GM19240 (cell line): ENCODE data around the gene ASB11.
"Not testable (repeated sequence)": the region's sequence is repeated elsewhere in the genome, so short reads cannot be mapped to it uniquely, and the experiment has no call there.

Experiments
- DNase-seq: peaks from one replicate; pipeline ENCODE4 v3.0.0; 2011; ENCODE audit warnings: low spot score; ENCODE audit not compliant: insufficient read length

Gene ASB11

DNA sequence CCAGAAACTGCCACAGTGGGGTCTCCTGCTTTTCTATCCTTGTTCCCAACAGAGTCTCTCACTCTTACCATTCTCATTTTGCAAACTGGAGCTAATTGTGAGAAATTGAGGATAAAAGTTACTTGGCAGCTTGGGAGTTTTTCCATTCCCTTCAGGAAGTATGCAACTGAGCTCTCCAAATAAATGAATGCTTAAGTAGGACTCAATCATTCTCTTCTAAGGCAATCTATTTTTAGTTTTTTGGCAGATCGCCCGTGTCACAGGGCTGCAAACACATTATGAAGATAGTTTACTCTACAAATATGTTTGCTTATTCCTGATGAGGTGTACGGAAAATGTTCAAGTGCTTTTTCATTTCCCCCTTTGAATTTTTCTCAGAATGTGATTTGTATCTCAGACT lies 5.3 kb downstream of the ASB11 start:
- no peak for DNase-seq

DNA sequence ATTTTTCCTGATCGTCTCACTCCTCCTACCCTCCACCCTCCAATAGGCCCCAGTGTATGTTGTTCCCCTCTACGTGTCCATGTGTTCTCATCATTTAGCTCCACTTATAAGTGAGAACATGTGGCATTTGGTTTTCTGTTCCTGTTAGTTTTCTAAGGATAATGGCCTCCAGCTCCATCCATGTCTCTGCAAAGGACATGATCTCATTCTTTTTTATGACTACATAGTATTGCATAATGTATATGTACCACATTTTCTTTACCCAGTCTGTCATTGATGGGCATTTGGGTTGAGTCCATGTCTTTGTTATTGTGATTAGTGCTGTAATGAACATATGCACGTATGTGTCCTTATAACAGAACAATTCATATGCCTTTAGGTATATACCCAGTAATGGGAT lies 9.5 kb downstream of the ASB11 start:
- not testable (repeated sequence) for DNase-seq

DNA sequence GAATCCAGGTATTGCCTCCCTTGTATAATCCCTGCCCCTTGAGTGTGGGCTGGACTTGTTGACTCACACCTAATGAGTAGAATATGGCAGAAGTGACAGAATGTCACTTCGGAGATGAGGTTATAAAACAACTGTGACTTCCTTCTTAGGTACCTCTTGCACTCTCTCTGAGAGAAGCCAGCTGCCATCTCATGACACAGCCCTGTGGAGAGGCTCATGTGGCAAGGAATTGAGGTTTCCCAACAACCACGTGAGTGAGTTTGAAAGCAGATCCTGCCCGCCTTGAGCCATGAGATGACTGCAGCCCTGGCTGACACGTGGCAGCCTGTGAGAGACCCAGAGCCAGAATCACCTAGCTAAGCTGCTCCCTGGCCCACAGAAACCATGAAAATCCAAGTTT lies 13.5 kb downstream of the ASB11 start:
- DNase-seq = no peak

GRCh38 chrX:15299941-15300851 lies 15.2 kb downstream of the ASB11 start:
- DNase-seq = no peak

DNA sequence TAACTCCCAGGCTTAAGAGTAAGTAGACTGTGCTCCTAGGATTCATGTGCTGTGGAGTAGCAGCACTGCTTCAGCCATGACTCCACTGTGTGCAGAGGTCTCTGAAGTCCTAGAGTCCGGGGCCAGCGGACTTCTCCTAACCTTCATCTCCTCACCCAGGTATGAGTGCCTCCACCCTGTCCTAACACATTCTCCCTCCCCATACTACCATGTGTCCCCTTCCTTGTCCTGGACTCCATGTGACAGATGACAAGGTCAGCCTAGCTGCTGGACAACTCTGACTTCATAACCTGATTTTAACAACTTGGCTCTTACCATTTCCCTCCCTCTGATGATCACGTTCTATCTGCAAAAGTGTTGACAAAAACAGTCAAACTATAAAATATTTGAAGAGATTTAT lies 16.7 kb downstream of the ASB11 start:
- no peak for DNase-seq

DNA sequence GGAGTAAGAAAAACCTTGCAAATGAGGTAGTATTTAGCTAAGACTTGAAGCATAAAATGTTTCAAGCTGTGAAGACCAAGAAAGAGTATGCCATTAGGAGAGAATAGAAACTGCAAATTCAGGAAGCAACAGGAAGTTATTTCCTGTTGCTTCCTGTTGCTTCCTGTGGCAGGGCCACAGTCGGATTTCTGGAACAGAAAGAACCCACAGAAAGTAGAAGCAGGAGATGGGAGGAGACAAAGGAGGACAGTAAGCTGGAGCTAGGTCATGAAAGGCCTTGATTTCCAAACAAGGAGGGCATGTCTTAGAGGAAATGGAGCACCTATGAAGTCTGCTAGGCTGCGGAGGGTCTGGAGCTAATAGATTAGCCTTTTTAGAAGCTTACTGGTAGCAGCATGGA lies 17.2 kb downstream of the ASB11 start:
- no peak for DNase-seq

DNA sequence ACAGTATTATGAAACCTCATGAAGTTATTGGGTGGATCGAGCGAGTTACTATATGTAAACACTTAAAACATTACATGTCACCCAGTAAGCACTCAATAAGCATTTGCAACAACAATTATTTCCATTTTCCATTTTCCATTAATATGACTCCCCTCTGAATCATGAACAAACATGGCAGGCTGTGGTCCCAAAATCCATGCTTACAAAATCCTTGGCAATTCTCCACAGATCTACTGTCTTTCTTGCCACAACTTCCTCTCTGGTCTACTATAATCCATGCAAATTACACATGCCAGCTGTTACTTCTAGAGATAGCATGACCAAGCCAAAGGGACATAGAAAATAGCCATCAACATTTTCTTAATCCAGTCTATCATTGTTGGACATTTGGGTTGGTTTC lies 22.0 kb downstream of the ASB11 start:
- no peak for DNase-seq

DNA sequence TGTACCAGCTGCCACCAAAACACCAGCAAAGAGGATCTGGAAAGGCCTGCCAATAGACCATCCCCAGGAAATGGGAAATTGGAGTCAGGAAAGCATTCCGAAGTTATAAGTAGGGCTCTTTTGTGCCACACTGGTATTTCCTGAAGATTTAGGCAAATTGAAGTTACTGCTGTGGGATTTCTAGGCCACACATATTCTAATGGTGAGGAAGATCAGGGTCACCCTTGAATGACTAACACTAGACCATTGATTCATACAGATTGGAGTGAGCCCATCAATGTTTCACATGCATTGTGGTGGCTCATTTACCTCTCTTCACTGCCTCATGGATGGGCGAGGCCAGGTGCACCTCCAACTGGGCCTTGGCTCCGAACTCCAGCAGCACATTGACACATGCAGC lies 22.6 kb downstream of the ASB11 start:
- no peak for DNase-seq

DNA sequence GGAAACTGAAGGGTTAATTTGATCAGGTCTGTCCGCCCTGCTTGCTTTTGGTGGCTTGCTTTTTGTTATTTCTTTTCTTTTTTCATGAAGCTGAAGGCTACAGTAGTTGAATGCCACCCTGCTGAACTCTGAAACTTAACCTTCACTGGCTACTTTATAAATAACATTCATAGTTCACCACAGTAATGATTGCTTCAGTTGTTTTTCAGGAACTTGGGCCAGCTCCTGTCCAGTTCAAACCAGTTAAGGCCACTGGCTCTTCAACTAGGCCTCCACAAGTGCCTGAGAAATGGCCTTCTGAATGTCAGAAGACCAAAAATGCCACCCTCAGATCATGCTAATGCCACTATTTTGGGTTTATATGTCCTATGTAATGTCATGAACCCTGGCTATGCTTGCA lies 37.8 kb downstream of the ASB11 start:
- no peak for DNase-seq

- DNase-seq = no peak
These were observed 40.5 kb downstream of the ASB11 start for GRCh38 chrX:15274946-15275345.

DNA sequence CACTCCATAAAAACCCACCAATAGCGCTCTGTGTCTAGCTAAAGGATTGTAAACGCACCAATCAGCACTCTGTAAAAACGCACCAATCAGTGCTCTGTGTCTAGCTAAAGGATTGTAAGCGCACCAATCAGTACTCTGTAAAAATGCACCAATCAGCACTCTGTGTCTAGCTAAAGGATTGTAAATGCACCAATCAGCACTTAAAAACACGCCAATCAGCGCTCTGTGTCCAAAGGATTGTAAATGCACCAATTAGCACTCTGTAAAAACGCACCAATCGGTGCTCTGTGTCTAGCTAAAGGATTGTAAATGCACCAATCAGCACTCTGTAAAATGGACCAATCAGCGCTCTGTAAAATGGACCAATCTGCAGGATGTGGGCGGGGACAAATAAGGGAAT lies 42.2 kb downstream of the ASB11 start:
- not testable (repeated sequence) for DNase-seq

GRCh38 chrX:15271757-15272156 lies 43.7 kb downstream of the ASB11 start:
- no peak for DNase-seq

GRCh38 chrX:15269618-15270521 lies 45.6 kb downstream of the ASB11 start, which contains the start of gene ASB9:
Gene ASB9, minus strand, starts transcription at chrX:15270083. Its CDS starts 209 bp downstream, at chrX:15269874.
- no peak for DNase-seq

DNA sequence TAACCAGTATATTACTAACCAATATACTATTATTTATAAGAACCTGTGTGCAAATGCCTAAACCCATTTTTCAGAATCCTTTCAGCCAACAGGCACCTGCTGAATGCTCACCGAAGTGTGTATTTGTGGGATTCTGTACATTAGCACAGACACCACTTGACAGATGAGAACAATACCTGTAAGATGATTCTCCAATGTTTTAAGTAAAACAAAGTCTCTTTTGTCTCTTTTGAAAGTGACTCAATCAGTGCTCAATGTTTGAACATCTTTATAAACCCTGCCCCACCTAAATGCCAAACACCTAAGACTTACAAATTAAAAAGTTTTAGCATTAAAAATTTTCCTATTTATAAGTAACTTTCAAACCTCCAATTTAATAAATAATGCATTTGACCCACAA lies 46.3 kb downstream of the ASB11 start:
- no peak for DNase-seq

GRCh38 chrX:15254852-15255251 lies 60.6 kb downstream of the ASB11 start:
- no peak for DNase-seq

GRCh38 chrX:15245896-15246295 lies 69.5 kb downstream of the ASB11 start:
- DNase-seq = no peak

- DNase-seq = no peak
These were observed 71.0 kb downstream of the ASB11 start for GRCh38 chrX:15244421-15244820.

GRCh38 chrX:15242899-15243555 lies 72.4 kb downstream of the ASB11 start:
- no peak for DNase-seq

- no peak for DNase-seq
These were observed 74.1 kb downstream of the ASB11 start for GRCh38 chrX:15241301-15241700.

DNA sequence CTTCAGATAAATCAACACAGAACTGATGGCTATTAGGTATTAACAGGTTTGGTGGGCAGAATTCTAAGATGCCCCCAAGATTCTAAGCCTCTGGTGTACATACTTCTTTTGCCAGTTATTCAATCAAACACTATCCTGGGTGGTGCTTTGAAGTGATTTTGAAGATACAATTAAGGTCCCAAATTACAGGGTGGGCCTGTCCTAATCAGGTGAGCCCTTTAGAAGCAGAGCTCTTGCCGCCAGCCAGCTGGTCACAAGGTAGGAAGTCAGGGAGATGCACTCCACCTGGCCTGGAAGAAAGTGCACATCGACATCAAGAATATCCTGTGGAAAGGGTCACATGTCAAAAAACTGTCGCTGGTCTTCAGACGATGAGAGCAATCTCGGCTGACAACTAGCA lies 75.0 kb downstream of the ASB11 start:
- DNase-seq = no peak

GRCh38 chrX:15236146-15236545 lies 79.3 kb downstream of the ASB11 start:
- no peak for DNase-seq

DNA sequence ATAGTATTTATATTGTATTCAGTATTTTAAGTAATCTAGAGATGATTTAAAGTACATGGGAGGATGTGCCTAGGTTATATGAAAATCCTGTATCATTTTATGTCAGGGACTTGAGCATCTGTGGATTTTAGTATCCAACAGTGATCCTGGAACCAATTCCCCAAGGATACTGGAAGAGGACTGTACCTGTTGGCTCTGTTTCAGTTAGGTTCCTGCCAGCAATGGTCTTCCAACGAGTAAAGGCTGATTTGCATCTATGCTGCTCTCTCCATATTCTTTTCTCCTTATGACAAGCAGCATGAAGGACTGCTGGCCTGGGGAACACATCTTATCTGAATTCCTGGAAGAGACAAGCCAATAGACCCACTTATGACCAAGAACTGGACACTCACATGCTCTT lies 80.4 kb downstream of the ASB11 start:
- DNase-seq = no peak
